Hepatic stellate cell (primary cell): ENCODE data around the gene RPL10A.

Experiments
- DNase-seq: peaks from one replicate; pipeline ENCODE4 v3.0.0; 2011; ENCODE audit warnings: low spot score

RPL10A gene

DNA sequence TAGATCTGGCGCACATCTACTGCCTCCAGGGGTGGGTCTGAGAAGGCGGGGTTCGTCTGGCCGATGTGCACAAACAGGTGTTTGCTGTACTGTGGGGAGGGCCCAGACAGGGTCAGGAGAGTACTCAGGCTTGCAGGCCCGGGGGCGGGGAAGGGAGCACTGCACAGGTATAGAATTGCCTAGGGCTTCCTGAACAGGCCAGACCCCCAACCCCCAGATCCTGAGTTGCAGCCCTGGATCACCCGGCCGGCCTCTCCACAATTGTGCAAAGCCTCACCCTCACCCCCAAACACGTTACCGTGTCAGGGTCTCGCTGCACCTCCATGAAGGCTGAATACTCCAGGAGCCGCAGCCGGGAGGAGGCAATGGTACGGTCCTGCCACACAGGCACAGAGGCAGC is 7.8 kb downstream of the RPL10A start:
- no peak for DNase-seq

DNA sequence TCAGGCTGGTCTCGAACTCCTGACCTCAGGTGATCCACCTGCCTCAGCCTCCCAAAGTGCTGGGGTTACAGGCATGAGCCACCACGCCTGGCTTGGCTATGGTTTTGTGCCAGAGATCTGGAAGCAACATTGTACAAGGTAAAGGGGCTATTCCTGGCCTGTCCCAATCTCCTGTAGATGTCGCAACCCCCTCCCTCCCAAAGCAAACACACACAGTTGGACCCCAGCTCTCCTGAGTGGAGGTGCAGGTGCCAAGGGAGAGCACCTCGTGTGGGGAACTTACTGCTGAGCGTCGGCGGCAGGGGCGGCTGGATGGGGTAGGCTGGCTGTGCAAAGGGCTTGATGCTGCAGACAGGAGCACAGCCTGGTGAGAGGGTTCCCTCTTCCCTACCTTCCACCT is 8.8 kb downstream of the RPL10A start:
- DNase-seq, result no peak

DNA sequence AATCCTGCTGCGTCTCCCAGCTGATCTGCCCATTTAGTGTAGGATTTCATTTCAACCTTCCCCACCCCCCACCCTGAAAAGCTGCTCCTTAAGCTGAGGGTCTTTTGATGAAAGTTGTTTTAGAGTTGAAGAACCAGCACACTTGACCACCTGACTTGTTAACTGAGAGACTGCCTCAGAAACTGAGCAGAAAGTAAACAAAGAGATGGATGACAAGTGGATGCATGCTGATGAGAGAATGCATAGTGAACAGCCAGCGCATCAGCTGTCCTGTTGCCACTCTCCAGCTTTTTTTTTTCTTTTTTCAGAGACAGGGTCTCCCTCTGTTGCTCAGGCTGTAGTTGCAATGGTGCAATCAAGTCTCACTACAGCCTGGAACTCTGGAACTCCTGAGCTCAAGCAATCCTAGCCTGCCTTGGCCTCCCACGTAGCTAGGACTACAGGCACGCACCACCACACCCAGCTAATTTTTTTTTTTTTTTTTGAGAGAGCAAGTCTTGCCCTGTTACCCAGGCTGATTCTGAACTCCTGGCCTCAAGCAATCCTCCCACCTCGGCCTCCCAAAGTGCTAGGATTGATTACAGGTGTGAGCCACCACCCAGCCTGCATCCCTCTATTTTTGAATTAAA is 9.5 kb downstream of the RPL10A start:
- DNase-seq, result no peak

DNA sequence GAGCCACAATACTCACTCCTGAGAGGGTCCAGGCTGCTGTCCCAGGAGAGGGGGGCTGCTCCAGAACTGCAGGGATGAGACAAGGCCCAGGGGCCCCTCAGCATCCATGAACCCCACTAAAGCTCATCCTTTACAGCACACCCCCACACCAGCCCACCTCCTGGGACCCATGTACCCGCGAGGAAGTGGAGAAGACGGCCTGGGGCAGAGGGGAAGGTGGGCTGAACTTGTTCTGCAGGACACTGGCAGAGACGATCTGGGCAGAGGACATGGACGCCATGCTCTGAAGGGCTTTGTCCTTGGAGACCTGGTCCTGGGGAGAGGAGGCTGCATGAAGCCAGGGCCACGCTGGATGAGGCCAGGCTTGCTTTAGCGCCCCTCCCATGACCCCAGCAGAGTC is 10.1 kb downstream of the RPL10A start:
- DNase-seq, result no peak

DNA sequence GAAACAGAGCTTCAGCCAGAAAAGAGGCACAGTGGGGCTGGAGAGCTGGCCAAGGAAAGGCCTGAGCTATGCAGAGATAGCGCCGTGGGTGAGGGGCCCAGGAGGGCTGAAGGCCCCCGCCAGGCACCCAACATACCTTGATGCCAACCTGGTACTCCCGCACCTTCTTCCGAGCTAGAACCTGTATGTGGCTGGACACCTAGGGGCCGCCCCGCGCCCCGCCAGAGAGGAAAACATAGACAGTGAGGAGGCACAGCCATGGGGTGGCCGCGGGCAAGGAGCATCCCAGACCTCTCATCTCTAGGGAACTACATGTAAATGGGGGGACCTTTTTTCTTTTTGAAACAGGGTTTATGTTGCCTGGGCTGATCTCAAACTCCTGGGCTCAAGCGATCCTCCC is 12.0 kb downstream of the RPL10A start:
- no peak for DNase-seq

DNA sequence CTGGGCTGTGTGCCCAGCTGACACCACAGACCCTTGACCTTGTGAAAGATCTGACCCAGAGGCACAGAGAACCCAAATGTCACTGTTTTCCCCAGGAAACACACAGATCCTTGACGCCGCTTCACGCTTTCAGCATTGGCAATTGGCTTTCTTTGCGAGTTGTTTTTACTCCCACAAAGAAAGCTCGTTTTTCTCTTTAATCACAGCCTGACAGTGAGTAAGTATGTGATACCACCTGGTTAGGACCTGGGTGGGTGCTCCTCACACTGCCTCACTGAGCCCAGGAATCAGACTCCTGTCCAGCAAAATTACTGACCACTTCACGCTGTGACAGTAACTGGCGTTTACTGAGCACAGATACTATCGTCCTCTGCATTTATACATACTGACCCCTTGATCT is 13.0 kb downstream of the RPL10A start:
- no peak for DNase-seq

DNA sequence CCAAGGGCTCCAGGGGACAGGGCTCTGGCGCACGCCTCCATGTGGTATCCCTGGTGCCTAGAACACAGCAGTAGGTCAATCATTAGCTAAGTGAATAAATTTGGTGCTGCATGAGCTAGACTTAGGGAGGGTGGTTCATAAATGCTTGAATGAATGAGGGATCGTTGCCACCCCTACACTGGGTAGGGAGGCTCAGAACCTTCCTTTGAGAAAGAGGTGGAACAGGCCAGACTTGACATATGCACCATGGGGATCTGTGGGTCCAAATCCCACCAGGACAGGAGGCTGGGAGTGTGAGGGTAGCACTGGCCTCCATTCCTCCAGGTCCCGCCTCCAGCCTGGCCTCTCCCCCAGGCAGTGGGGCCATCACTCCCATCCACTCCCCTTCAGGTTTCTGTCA is 14.9 kb downstream of the RPL10A start:
- DNase-seq, result no peak

DNA sequence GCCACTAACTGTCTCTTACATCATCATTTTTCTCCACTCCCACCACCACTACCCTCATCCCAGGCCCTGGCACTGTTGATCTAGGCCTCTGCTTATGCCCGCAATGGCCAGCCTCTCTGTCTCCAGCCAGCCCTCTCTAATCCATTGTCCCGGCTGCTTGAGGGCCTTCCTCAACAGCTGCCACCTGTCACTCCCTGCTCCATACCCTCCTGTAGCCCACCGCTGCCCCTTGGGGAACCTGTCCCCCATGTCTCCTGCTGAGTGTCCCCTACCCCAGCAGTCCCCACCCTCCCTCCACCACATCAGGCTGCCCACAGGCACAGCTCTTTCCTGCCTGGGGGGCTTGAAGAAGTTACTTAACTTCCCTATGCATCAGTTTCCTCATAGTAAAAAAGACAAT is 15.3 kb downstream of the RPL10A start:
- DNase-seq, result no peak

DNA sequence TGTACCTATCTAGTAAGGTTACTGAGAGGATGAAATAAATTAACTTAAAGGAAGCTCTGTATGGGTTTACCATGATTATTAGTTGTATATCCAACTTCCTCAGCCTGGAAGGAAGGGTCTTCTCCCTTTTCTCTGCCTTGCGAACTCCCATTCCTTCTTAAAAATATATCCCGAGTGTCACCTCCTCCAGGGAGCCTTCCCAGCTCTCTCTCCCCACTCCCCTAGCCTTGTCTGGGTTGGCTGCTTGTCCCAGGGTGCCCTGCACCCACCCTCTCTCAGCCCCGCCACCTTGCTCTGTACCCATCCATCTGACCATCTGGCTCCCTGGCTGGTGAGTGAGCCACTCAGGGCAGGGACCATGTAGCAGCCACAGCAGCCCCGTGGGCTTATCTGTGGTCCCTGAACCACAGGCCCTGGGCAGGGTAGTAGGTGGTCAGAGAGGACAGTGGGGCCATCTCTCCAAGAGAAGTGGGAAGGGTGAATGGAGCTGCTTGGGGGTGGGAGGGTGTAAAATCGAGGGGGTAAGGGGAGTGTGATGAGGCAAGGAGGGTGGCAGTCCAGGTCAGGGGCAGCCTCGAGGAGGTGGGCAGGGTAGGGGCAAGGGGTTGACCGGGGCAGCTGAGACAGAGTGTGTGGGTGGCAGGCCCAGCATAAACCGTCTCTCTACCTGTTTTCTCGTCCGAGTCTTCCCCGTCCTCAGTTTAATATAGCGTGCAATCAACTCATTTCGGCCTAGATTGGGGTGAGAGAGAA is 15.9 kb downstream of the RPL10A start:
- DNase-seq, result no peak

DNA sequence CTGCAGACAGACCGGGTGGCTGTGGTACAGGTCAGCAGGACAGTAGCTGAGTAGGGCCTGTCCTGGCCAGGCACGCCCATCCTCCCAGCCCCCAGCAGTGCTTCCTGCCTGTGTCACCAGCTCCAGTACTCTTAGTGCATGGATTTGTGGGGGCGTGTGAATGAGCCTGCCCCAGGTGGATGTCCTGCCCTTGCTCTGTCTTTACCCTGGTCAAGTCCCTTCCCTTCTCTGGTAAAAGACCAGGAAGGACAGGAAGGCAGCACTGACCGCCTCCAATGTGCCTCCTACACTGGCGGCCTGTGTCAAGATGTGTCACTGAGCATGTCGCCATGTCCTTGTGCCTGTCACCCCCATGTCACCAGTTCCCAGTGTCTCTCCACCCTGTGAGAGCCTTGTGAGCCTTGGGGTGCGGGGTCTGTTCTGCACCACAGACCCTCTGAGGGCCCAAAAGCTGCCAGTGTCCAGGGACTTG is 16.8 kb downstream of the RPL10A start:
- DNase-seq, result peak; percentile 67

DNA sequence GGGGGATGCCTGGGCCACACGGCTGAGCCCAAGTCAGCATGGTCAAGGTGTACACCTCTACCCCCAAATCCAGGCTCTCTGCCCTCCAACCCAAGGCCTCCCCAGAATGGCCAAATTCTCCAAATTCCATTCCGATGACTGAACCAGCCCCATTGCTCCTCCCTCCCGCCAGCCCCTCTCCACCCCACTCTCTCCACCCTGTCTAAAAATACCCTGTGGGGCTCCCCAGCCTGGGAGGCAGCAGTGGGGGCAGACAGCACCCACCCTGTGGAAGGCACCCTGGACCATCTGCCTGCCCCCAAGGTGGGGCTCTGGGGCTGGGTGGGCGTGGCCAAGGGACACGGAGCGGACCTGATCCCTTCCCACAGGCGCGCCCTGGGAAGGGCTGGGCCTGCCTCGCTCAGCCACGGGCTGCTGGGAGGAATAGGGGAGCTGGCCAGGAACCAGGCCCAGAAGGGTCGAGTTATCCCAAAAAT is 17.2 kb downstream of the RPL10A start:
- DNase-seq, result peak; percentile 91

DNA sequence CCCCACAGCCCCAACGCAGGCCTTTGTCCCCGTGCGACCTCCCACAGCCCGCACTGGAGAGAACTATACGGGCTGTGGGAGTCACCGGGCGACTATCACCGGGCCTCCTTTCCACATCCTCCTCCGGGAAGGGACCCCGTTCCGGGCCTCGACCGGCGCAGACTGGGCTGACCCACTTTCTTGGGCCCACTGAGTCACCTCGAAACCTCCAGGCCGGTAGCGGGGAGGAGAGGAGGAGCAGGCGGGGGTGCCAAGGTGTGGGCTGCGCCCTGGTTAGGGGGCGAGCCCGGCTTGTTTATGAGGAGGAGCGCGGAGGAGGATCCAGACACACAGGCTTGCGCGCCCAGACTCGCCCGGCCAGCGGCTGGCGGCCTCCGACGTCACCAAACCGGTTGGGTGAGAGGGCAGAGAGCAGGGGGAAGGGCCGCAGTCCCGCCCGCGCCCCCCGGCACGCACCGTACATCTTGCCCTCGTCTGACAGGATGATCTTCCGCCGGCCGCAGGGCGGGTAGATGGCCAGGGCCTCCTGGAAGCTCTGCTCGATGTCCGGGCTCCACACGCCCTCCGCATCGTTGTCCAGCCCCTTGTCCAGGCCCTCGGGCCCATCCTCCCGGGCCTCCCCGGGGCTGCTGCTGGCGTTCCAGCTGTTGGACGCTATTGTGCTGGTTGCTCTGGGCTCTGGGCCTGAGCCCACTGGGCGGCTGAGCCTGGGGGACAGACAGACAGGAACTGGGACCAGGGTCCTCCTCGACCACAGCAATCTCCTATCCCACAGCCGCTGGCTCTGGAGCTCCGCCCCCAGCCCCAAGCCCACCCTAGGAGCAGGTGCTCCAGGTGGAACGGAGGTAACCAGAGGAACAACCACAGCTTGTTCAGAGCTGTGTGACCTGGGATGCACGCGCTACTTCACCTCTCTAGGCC is 18.1 kb downstream of the RPL10A start:
- DNase-seq, result no peak

DNA sequence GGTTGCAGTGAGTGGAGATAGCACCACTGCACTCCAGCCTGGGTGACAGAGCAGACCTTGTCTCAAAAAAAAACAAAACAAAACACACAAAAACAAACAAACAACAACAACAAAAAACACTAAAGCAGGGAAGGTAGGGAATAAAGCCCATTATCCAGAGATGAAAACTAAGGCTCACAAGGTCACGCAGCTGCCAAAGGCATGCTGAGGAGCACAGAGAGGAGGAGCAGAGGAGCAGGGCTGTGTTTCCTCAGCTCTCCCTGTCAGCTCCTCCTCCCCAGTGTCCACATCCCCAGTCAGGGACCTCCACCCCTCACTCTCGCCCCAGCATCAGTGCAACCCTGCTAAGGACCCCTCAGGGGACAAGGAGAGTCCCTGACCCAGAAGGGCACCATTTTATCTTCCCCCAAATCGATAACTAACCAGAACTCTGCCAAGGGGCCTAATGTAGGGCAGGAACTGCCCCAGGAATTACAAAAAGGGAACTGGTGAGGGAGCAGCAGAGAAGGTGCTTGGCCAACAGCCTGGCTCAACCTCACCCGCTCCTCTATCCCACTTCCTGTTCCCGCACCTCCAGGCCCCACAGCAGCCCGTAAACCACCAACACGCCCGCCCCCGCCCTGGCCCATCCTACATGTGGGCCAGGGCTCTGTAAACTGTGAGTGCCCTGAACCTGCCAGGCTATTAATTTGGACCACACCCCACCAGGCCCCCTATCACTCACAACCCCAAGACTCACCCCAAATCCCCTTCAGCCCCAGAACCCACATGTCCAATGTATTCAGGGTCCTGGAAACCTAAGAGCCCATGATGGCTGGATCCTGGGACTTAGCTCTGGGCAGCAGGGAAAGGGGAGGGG is 19.7 kb downstream of the RPL10A start:
- peak; percentile 69 for DNase-seq

DNA sequence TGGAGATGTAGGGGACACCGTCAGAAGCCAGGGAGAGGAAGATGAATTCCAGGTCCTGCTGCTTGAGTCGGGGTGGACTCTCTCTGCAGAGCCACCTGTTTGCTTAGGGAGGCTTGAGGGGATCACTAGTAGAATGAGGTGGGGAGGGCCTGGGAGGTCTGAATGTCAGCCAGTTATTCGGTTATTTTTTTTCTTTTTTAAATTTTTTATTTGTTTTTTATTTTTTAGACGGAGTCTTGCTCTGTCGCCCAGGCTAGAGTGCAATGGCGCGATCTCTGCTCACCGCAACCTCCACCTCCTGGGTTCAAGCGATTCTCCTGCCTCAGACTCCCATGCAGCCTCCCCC is 20.3 kb downstream of the RPL10A start:
- DNase-seq, result no peak

DNA sequence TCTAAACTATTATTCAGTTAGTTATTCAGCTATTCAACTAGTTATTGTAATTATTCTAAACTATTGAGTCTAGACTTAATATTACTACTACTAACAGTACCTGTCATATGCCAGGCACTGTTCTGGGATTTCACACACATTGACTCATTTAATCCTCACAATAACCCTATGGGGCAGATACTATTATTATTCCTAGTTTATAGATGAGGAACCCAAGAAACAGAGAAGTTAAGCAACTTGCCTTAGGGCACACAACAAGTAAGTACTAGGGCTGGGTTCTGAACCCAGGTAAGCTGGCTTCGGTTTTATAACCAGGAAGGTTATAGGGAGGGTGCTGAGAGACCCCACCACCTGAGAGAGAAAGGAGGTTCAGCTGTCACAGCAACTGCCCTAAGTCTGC is 20.9 kb downstream of the RPL10A start:
- DNase-seq, result no peak

DNA sequence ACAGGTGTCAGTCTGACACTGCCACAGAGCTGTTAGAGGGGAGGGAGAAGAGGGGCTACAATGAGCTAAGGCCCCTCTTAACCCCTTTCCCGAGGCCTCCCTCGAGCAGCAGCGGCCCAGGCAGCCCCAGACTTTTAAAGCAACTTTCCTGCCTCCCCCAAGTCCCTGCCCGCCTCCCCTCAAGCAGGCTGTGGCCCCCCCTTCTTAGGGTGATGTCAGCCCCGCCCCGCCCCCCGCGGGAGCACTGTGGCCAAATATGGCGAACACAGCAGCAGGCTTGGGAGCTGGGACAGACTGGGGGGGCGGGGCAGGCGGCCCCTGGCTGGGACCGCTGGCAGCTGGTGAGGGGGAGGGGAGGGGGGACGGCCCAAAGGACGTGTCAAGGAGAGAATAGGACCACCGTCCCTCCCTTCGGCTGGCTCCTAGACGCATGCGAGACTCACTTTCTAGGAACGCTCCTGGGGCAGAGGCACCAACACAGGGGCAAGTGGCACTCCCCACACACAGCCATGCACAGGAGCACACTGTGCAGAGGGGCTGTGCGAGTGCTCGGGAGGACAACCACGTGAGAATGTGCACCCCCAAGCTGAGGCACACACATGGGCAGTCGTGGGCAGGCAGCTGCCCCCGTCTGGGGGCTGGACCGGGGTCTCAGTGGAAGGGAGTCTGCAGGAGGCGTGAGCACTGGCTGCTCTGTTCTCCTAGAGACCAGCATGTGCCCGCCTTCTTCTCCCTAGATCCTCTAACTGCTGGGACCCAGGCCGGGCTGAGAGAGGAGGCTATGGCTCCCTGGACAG is 22.0 kb downstream of the RPL10A start:
- peak; percentile 85 for DNase-seq

DNA sequence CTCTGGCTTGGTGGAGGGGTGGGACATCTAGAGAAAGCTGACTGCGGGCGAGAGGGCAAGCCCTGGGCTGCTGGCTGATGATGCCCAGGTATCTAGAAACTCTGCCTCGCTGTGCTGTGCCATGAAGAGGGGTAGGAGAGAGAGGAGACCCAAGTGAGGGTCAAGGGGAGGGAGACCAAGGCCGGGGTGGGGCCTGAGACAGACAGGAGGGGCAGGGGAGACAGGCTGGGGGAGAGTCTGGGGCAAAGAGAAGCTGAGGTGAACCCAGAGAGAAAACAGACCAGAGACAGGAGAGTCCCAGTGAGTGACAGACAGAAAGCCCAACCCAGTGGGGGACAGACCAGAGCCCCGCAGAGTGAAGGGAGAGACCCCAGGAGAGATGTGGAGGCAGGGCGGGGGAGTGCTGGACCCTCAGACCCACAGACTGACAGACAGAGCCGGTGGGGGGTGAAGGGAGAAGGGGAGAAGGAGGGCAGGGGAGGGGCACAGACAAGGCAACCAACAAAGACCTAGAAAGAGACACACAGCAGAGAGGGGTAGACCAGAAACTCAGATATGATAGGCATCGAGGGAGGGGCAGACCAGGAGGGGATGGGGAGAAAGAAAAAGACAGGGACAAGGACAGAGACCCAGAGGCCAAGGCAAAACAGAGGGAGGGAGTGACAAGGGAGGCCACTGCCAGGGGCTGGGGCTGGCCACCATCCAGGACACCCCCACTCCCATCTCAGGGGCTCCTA is 22.8 kb downstream of the RPL10A start:
- DNase-seq, result no peak

DNA sequence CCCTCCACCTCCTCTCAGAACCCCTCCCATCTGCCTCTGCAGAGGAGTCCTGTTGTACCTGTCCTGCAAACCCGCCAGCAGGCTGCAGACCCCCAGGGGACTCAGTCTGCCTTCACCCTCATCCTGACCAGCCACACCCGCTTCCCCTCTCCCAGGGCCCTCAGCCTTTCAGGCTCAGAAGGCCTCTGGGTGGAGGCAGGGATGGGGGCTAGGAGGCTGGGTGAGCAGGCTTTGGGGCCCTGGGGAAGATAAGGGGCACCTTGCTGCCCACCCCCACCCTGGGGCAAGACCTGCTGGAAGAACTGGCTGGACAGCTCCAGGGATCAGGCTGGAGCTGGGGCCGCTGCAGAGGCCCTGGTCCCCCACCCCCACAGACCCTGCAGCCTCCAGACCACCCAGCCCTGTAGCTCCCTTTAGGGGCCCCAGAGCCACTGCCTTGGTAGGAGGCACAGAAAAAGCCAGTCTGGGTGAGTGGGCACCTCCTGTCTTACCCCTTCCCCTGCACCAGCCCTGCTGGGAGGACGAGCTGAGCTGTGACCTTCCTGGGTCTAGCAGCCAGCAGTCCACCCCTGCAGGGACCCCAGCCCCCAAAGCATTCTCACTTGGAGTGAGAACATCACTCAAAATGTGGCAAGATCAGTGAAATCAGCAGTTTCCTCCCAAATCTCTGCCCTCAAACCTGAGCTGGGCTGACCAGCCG is 23.5 kb downstream of the RPL10A start:
- DNase-seq, result no peak

DNA sequence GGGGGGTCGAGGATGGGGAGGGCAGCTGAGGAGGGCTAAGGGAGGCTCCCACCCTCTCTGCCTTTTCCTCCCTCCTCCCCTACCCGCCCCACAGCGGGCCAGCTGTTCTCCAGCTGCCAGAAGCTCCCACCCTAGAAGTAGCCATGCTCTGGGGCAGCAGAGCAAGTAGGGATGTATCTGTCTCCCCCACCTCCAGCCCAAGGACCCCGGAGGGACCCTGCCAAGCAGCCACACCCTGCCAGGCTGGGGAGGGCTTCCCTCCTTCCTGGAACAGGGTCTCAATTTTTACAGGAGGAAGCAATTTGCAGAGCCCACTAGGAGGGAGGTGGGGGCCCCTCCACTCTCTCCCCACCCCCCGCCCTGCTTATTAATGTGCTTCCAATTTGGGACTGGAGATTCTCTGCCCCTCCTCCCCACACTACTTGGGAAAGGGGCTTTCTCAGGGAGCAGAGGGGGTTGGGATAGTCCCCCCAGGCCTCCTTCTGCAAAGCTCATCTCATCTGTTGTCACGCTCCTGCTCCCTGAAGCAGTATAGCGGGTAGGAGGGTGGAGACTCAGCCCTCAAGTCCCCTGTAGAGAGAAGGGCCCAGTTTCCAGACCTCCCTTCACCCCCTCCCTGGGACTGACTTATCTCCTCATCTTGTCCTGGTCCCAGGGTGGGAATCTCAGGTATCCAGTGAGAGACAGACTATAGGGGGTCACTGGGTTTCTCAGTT is 24.2 kb downstream of the RPL10A start:
- DNase-seq, result no peak
